HepG2 (cell line): ENCODE measurements around the gene HCFC1. TPM values are rescaled to one million over a fixed set of nuclear protein-coding genes. Genes with fewer than 3 reads are reported as not detected.

Experiments used
- CBX1 ChIP-seq: IDR thresholded peaks from one replicate; pipeline ENCODE4 v1.6.1; 2016; ENCODE audit warnings: antibody characterized with exemption, low read depth
- EHMT2 ChIP-seq: fragments of 200-600 bp; sonication (generic); IDR thresholded peaks from 2 replicates; pipeline ENCODE4 v1.7.0; 2017; ENCODE audit warnings: antibody characterized with exemption, low read depth, low read length, borderline replicate concordance
- ELF4 ChIP-seq: sonication (generic); formaldehyde crosslinking; IDR thresholded peaks from 2 replicates; pipeline ENCODE4 v1.5.0; 2020; ENCODE audit warnings: missing genetic modification reagents, mild to moderate bottlenecking, moderate library complexity, borderline replicate concordance
- EZH2 ChIP-seq: conservative IDR thresholded peaks from 2 replicates; pipeline ENCODE4 v1.6.1; 2012; ENCODE audit warnings: mild to moderate bottlenecking, low read depth, low read length, moderate library complexity
- FOXJ3 ChIP-seq: sonication (generic); formaldehyde crosslinking; IDR thresholded peaks from 2 replicates; pipeline ENCODE4 v1.4.0; 2020; ENCODE audit warnings: missing genetic modification reagents, mild to moderate bottlenecking, borderline replicate concordance
- HHEX ChIP-seq: IDR thresholded peaks from 2 replicates; pipeline ENCODE4 v1.6.1; 2016; ENCODE audit warnings: control low read depth
- MAFF ChIP-seq: IDR thresholded peaks from 2 replicates; pipeline ENCODE4 v1.6.1; 2011; ENCODE audit warnings: low read depth, low read length, improper control_type of control experiment
- MTF2 ChIP-seq: sonication (generic); formaldehyde crosslinking; IDR thresholded peaks from 2 replicates; pipeline ENCODE4 v1.5.0; 2020; ENCODE audit warnings: missing genetic modification reagents, borderline replicate concordance
- NFYB ChIP-seq: sonication (generic); formaldehyde crosslinking; IDR thresholded peaks from 2 replicates; pipeline ENCODE4 v1.4.0; 2020; ENCODE audit warnings: missing genetic modification reagents
- PCBP2 ChIP-seq: fragments of 200-400 bp; formaldehyde crosslinking; optimal IDR thresholded peaks from 2 replicates; pipeline ENCODE3; 2018; ENCODE audit warnings: low read length, low read depth; ENCODE audit not compliant: poor library complexity, severe bottlenecking
- PTBP1 ChIP-seq: fragments of 200-400 bp; formaldehyde crosslinking; IDR thresholded peaks from 2 replicates; pipeline ENCODE4 v1.6.1; 2018; ENCODE audit warnings: low read length, low read depth; ENCODE audit not compliant: poor library complexity, severe bottlenecking
- SMAD1 ChIP-seq: sonication (generic); formaldehyde crosslinking; IDR thresholded peaks from 2 replicates; pipeline ENCODE4 v1.4.0; 2020; ENCODE audit warnings: missing genetic modification reagents, low read depth, mild to moderate bottlenecking, borderline replicate concordance
- YEATS4 ChIP-seq: sonication (generic); formaldehyde crosslinking; IDR thresholded peaks from 2 replicates; pipeline ENCODE4 v1.4.0; 2020; ENCODE audit warnings: missing genetic modification reagents, borderline replicate concordance
- ZFP37 ChIP-seq: sonication (generic); formaldehyde crosslinking; IDR thresholded peaks from 2 replicates; pipeline ENCODE4 v1.4.0; 2020; ENCODE audit warnings: missing genetic modification reagents, borderline replicate concordance
- ZNF143 ChIP-seq: sonication (generic); formaldehyde crosslinking; IDR thresholded peaks from 2 replicates; pipeline ENCODE4 v1.4.0; 2020; ENCODE audit warnings: missing genetic modification reagents
- ZNF180 ChIP-seq: sonication (generic); formaldehyde crosslinking; IDR thresholded peaks from 2 replicates; pipeline ENCODE4 v1.4.0; 2020; ENCODE audit warnings: low read depth, missing genetic modification reagents, borderline replicate concordance
- ZNF224 ChIP-seq: sonication (generic); formaldehyde crosslinking; IDR thresholded peaks from 2 replicates; pipeline ENCODE4 v1.5.0; 2020; ENCODE audit warnings: mild to moderate bottlenecking, missing genetic modification reagents
- ZNF468 ChIP-seq: sonication (generic); formaldehyde crosslinking; IDR thresholded peaks from 2 replicates; pipeline ENCODE4 v1.8.0; 2022; ENCODE audit warnings: mild to moderate bottlenecking, moderate library complexity, missing genetic modification reagents
- ZNF598 ChIP-seq: sonication (generic); formaldehyde crosslinking; IDR thresholded peaks from 2 replicates; pipeline ENCODE4 v1.5.1; 2020; ENCODE audit warnings: mild to moderate bottlenecking, missing genetic modification reagents, borderline replicate concordance
- ZNF75D ChIP-seq: sonication (generic); formaldehyde crosslinking; IDR thresholded peaks from 2 replicates; pipeline ENCODE4 v1.8.1; 2023; ENCODE audit warnings: missing genetic modification reagents, mild to moderate bottlenecking, borderline replicate concordance
- ZNF792 ChIP-seq: IDR thresholded peaks from 2 replicates; pipeline ENCODE4 v1.6.1; 2016
- polyA plus RNA-seq, 8 experiments: library from polyadenylated mRNA; depleted of rRNA in 3 of 8; stranded (reverse) in 7 of 8; unstranded in 1 of 8; fragments of >200 nt; fragmentation: Illumina TruSeq in 4 of 8; extraction: Trizol in 4 of 8; gene quantifications; 2 replicates each; pipeline versions ENCODE4 v1.2.1 to v1.2.3, GENCODE V29; 2011 to 2016; ENCODE audit warnings: low read depth in 4 of 8, missing spikeins in 1 of 8, mixed read lengths in 1 of 8; ENCODE audit not compliant: insufficient read depth in 1 of 8
- total RNA-seq, 5 experiments: library from RNA; depleted of rRNA; stranded (reverse); fragments of >200 nt; fragmentation: Illumina TruSeq; extraction: Trizol; gene quantifications; 2 replicates each; pipeline ENCODE4 v1.2.3, GENCODE V29; 2016; ENCODE audit warnings: low read depth in 1 of 5
- TF ChIP-seq, protein P1 (sequence below): sonication (generic); formaldehyde crosslinking; IDR thresholded peaks from 2 replicates; pipeline ENCODE4 v1.5.1; 2020; ENCODE audit warnings: missing genetic modification reagents, mild to moderate bottlenecking, borderline replicate concordance
- TF ChIP-seq, protein P2 (sequence below): sonication (generic); formaldehyde crosslinking; IDR thresholded peaks from 2 replicates; pipeline ENCODE4 v1.5.0; 2020; ENCODE audit warnings: missing genetic modification reagents
- TF ChIP-seq, protein P3 (sequence below): sonication (generic); formaldehyde crosslinking; IDR thresholded peaks from 2 replicates; pipeline ENCODE4 v1.9.0; 2022; ENCODE audit warnings: low read depth, missing genetic modification reagents
- TF ChIP-seq, protein P4 (sequence below): fragments of 450-650 bp; IDR thresholded peaks from 2 replicates; pipeline ENCODE4 v1.6.1; 2016
- TF ChIP-seq, protein P5 (sequence below): IDR thresholded peaks from 2 replicates; pipeline ENCODE4 v1.6.1; 2012; ENCODE audit warnings: inconsistent platforms

HCFC1 gene
- total and polyA plus RNA-seq, 2 of the 13 experiments (the other 11 are each of a cell fraction or from before 2014, with no cell fraction given): 5.8 to 17.8 TPM

DNA sequence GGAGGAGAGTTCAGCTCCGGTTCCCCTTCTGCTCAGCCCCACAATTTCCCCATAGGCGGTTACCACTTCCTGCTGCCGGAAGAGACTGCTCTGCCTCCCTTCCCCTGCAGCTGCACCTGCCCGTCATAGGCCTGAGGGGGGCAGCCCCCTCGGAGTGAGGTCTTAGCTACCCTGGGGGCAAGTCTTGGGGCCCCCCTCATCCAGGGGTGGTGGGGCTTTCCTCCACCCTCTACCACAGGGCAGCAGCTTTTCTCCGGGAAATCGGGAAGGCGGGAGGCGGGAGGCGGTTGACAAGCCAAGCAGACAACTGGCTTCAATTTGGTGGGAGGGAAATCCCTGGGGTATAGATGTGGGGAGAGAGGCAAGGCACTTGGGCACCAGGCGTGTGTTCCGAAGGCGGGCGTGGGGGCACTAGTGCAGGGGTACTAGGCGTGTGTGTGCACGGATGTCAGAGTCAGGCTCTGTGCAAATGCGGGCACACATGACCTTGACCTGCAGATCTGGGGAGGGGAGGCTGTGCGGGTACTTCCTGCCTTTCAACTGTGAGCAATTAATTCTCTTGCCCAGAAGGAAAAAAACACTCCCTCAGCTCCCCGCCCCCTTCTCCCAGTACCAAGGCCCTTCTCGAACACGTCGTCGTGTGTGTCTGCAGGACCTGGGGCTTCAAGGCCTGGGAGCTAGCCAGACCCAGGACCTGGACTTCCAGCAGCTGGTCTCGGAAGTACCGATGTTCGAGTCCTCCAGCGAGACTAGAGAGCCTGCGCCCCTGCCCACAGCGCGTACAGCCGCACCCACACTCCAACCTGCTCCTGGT is 44.6 kb downstream of the HCFC1 start (continued):
- TF ChIP-seq MTF2 (CRISPR knock-in tag) (no peak), PTBP1 (no peak), ZNF143 (CRISPR knock-in tag) (no peak), EHMT2 (no peak), YEATS4 (CRISPR knock-in tag) (no peak; the same call in 1 of the 2 replicates), MAFF (no peak), NFYB (CRISPR knock-in tag) (no peak), ZNF224 (no peak), ZNF75D (CRISPR knock-in tag) (no peak), ZNF598 (no peak), ZNF468 (CRISPR knock-in tag) (no peak), CBX1 (no peak), FOXJ3 (CRISPR knock-in tag) (no peak), EZH2 (no peak), ELF4 (CRISPR knock-in tag) (no peak), PCBP2 (no peak), ZNF792 (CRISPR knock-in tag) (no peak), ZNF180 (no peak), ZFP37 (CRISPR knock-in tag) (no peak), HHEX (CRISPR knock-in tag) (no peak), SMAD1 (CRISPR knock-in tag) (no peak)
- TF ChIP-seq, protein P1, sequence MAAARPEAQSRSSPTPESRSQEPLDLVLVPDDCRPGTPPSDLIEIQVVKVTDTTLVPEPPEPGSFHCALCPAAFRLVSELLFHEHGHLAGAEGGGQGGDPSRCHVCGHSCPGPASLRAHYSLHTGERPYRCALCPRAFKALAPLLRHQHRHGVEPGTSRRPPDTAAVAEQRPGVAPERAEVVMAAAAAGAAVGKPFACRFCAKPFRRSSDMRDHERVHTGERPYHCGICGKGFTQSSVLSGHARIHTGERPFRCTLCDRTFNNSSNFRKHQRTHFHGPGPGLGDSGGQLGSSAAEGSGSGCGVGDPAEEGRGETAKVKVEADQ: no peak
- TF ChIP-seq, protein P2, sequence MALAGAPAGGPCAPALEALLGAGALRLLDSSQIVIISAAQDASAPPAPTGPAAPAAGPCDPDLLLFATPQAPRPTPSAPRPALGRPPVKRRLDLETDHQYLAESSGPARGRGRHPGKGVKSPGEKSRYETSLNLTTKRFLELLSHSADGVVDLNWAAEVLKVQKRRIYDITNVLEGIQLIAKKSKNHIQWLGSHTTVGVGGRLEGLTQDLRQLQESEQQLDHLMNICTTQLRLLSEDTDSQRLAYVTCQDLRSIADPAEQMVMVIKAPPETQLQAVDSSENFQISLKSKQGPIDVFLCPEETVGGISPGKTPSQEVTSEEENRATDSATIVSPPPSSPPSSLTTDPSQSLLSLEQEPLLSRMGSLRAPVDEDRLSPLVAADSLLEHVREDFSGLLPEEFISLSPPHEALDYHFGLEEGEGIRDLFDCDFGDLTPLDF: no peak
- TF ChIP-seq, protein P3, sequence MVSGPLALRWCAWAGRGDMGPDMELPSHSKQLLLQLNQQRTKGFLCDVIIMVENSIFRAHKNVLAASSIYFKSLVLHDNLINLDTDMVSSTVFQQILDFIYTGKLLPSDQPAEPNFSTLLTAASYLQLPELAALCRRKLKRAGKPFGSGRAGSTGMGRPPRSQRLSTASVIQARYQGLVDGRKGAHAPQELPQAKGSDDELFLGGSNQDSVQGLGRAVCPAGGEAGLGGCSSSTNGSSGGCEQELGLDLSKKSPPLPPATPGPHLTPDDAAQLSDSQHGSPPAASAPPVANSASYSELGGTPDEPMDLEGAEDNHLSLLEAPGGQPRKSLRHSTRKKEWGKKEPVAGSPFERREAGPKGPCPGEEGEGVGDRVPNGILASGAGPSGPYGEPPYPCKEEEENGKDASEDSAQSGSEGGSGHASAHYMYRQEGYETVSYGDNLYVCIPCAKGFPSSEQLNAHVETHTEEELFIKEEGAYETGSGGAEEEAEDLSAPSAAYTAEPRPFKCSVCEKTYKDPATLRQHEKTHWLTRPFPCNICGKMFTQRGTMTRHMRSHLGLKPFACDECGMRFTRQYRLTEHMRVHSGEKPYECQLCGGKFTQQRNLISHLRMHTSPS (CRISPR knock-in tag): peak; percentile 89; the same call in 1 of the 2 replicates
- TF ChIP-seq, protein P4, sequence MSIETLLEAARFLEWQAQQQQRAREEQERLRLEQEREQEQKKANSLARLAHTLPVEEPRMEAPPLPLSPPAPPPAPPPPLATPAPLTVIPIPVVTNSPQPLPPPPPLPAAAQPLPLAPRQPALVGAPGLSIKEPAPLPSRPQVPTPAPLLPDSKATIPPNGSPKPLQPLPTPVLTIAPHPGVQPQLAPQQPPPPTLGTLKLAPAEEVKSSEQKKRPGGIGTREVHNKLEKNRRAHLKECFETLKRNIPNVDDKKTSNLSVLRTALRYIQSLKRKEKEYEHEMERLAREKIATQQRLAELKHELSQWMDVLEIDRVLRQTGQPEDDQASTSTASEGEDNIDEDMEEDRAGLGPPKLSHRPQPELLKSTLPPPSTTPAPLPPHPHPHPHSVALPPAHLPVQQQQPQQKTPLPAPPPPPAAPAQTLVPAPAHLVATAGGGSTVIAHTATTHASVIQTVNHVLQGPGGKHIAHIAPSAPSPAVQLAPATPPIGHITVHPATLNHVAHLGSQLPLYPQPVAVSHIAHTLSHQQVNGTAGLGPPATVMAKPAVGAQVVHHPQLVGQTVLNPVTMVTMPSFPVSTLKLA: no peak
- TF ChIP-seq, protein P5, sequence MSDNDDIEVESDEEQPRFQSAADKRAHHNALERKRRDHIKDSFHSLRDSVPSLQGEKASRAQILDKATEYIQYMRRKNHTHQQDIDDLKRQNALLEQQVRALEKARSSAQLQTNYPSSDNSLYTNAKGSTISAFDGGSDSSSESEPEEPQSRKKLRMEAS: peak; percentile 17; the same call in 1 of the 2 replicates
